GM12878 (cell line): ENCODE data around the gene SCIN. TPM values are rescaled to one million over a fixed set of nuclear protein-coding genes. Genes with fewer than 3 reads are reported as not detected.

Source experiments
- ATAC-seq: fragments of 200-7000 bp; cut with Tn5 transposase; 3 replicates; pipeline ENCODE4 v1.9.1; 2020; ENCODE audit warnings: mild to moderate bottlenecking, moderate library complexity
- BruUV-seq: library from RNA; stranded (reverse); fragments of 400-500 nt; replicated peaks from 2 replicates; lab custom pipeline; 2021; lab: Mats Ljungman, UMichigan
- CTCF ChIA-PET: fragments of 300-600 bp; sonication (Branson Sonifier 250); formaldehyde crosslinking; extraction: SDS; loops from one replicate; lab custom pipeline; 2021; ENCODE audit warnings: inconsistent platforms; lab: Yijun Ruan, JAX
- POLR2A ChIA-PET: fragments of 350-600 bp; formaldehyde crosslinking; extraction: SDS; loops from one replicate; lab custom pipeline; 2021; ENCODE audit warnings: inconsistent platforms; lab: Charles Lee
- RAD21 ChIA-PET: fragments of 300-600 bp; sonication (Branson Sonifier 250); formaldehyde crosslinking; loops from one replicate; lab custom pipeline; 2023; ENCODE audit warnings: antibody characterized with exemption; ENCODE audit not compliant: unreplicated experiment; lab: Charles Lee
- SMC1A ChIA-PET: fragments of 300-600 bp; sonication (Branson Sonifier 250); formaldehyde crosslinking; loops from one replicate; lab custom pipeline; 2023; ENCODE audit not compliant: unreplicated experiment, uncharacterized antibody; lab: Charles Lee
- DNase-seq: peaks from one replicate; pipeline ENCODE4 v3.0.0-alpha.2; 2011; ENCODE audit warnings: low read depth, low spot score
- FAIRE-seq: peaks from 3 replicates; lab custom pipeline; 2011; peaks lifted over from hg19 to GRCh38; lab: Jason Lieb, UNC
- H2AFZ ChIP-seq: 2 replicates; pipeline ENCODE4 v1.6.0; 2011; ENCODE audit warnings: low read depth, low read length, control low read depth; ENCODE audit not compliant: control insufficient read depth
- H3K27ac ChIP-seq: 2 replicates; pipeline ENCODE4 v1.5.1; 2011; ENCODE audit warnings: control low read depth; ENCODE audit not compliant: control insufficient read depth, insufficient read depth
- H3K27me3 ChIP-seq, 2 experiments: replicated peaks in 1 of 2; 2 replicates each; pipeline versions ENCODE4 v1.6.0 to v1.6.1; 2011; ENCODE audit warnings: low read length in 1 of 2; ENCODE audit not compliant: control insufficient read depth in 2 of 2, insufficient read depth in 2 of 2
- H3K36me3 ChIP-seq, 2 experiments: 2 replicates each; pipeline ENCODE4 v1.5.1; 2011; ENCODE audit warnings: low read length in 1 of 2; ENCODE audit not compliant: control insufficient read depth in 2 of 2, insufficient read depth in 2 of 2
- H3K4me1 ChIP-seq: 2 replicates; pipeline ENCODE4 v1.6.1; 2011; ENCODE audit warnings: mild to moderate bottlenecking, low read length, moderate library complexity, mixed read lengths; ENCODE audit not compliant: control insufficient read depth, insufficient read depth
- H3K4me2 ChIP-seq: 2 replicates; pipeline ENCODE4 v1.6.0; 2011; ENCODE audit warnings: control low read depth; ENCODE audit not compliant: control insufficient read depth, insufficient read depth
- H3K4me3 ChIP-seq: fragments of 200-600 bp; sonication (generic); 2 replicates; pipeline ENCODE4 v1.5.1; 2016
- H3K79me2 ChIP-seq: 2 replicates; pipeline ENCODE4 v1.6.0; 2011; ENCODE audit warnings: low read length; ENCODE audit not compliant: control insufficient read depth, insufficient read depth
- H3K9ac ChIP-seq: 2 replicates; pipeline ENCODE4 v1.8.0; 2011; ENCODE audit warnings: low read length, control low read depth, mixed read lengths; ENCODE audit not compliant: control insufficient read depth, insufficient read depth
- H3K9me3 ChIP-seq: replicated peaks from 3 replicates; pipeline ENCODE4 v1.5.1; 2011; ENCODE audit warnings: mild to moderate bottlenecking, low read length; ENCODE audit not compliant: control insufficient read depth, insufficient read depth
- H4K20me1 ChIP-seq: 2 replicates; pipeline ENCODE4 v1.6.0; 2011; ENCODE audit not compliant: control insufficient read depth, insufficient read depth
- CBX3 ChIP-seq: fragments of 200-600 bp; sonication (generic); IDR thresholded peaks from 2 replicates; pipeline ENCODE4 v1.6.1; 2016; ENCODE audit warnings: low read depth, borderline replicate concordance
- CREB1 ChIP-seq: IDR thresholded peaks from 2 replicates; pipeline ENCODE4 v1.6.1; 2012; ENCODE audit warnings: low read depth, mild to moderate bottlenecking, inconsistent platforms
- RELA ChIP-seq: fragments of 450-650 bp; IDR thresholded peaks from 2 replicates; pipeline ENCODE4 v1.8.0; 2014; ENCODE audit warnings: borderline replicate concordance; ENCODE audit not compliant: partially characterized antibody
- RUNX3 ChIP-seq: IDR thresholded peaks from 2 replicates; pipeline ENCODE4 v1.6.1; 2012; ENCODE audit warnings: low read length, inconsistent platforms
- SMARCA5 ChIP-seq: fragments of 450-650 bp; IDR thresholded peaks from 2 replicates; pipeline ENCODE4 v1.6.1; 2017; ENCODE audit warnings: mild to moderate bottlenecking
- STAT1 ChIP-seq: fragments of 450-650 bp; conservative IDR thresholded peaks from 2 replicates; pipeline ENCODE4 v1.6.1; 2014; ENCODE audit warnings: antibody characterized with exemption, mild to moderate bottlenecking
- STAT3 ChIP-seq: IDR thresholded peaks from 2 replicates; pipeline ENCODE4 v1.6.1; 2011; ENCODE audit warnings: low read depth, low read length, improper control_type of control experiment
- SUZ12 ChIP-seq: fragments of 200-600 bp; sonication (generic); IDR thresholded peaks from one replicate; pipeline ENCODE4 v1.6.1; 2018; ENCODE audit warnings: antibody characterized with exemption, mild to moderate bottlenecking; ENCODE audit not compliant: unreplicated experiment
- ZNF207 ChIP-seq: fragments of 450-650 bp; IDR thresholded peaks from 2 replicates; pipeline ENCODE4 v1.6.1; 2014; ENCODE audit warnings: antibody characterized with exemption, mild to moderate bottlenecking, borderline replicate concordance
- ZNF622 ChIP-seq: fragments of 450-650 bp; IDR thresholded peaks from 2 replicates; pipeline ENCODE4 v1.6.1; 2017; ENCODE audit warnings: mild to moderate bottlenecking, inconsistent platforms
- WGBS: methylation state at CpG from one replicate; pipeline ENCODE4 v1.1.6; 2016; ENCODE audit warnings: low lambda C conversion rate; ENCODE audit not compliant: insufficient replicate concordance, insufficient coverage; ENCODE audit errors: missing lambda C conversion rate; 5-methylcytosine and 5-hydroxymethylcytosine counted together
- in situ Hi-C: fragments of 300-500 bp; cut with MboI; formaldehyde crosslinking; loops from 9 replicates; pipeline ENCODE4 v1.14.3; 2018; ENCODE audit warnings: mixed read lengths
- intact Hi-C: fragments of 100-400 bp; cut with micrococcal nuclease; formaldehyde crosslinking; loops from one replicate; pipeline ENCODE4 v1.14.2; 2022; ENCODE audit not compliant: unreplicated experiment
- polyA plus RNA-seq, 11 experiments: library from polyadenylated mRNA; depleted of rRNA in 4 of 11; unstranded in 6 of 11; stranded (reverse) in 5 of 11; fragments of >200 nt; fragmentation: Nextera tagmentation in 4 of 11; fragmentation: Illumina TruSeq in 1 of 11; extraction: Ambion mirVana in 4 of 11; extraction: Trizol in 1 of 11; gene quantifications; 1 replicate in 1 of 11; 2 replicates in 10 of 11; pipeline versions ENCODE4 v1.2.1 to v1.2.3, GENCODE V29; 2011 to 2016; ENCODE audit warnings: inconsistent platforms in 2 of 11, missing spikeins in 2 of 11, low read depth in 1 of 11
- total RNA-seq, 4 experiments: library from RNA; depleted of rRNA in 3 of 4; stranded (reverse); fragments of >200 nt in 3 of 4; fragmentation: Illumina TruSeq in 1 of 4; extraction: Trizol in 1 of 4; gene quantifications; 2 replicates each; pipeline versions ENCODE4 v1.2.1 to v1.2.3, GENCODE V29; 2013 to 2021
- TF ChIP-seq, protein P1 (sequence below): fragments of 450-650 bp; formaldehyde crosslinking; IDR thresholded peaks from 2 replicates; pipeline ENCODE4 v1.5.0; 2022; ENCODE audit warnings: mild to moderate bottlenecking, missing genetic modification characterization
- TF ChIP-seq, protein P2 (sequence below): fragments of 450-650 bp; IDR thresholded peaks from 2 replicates; pipeline ENCODE4 v1.6.1; 2018; ENCODE audit warnings: borderline replicate concordance, mild to moderate bottlenecking; ENCODE audit not compliant: partially characterized antibody
- TF ChIP-seq, protein P3 (sequence below): fragments of 450-650 bp; IDR thresholded peaks from 2 replicates; pipeline ENCODE4 v1.6.1; 2014; ENCODE audit warnings: mild to moderate bottlenecking
- TF ChIP-seq, protein P4 (sequence below): fragments of 450-650 bp; formaldehyde crosslinking; IDR thresholded peaks from 2 replicates; pipeline ENCODE4 v1.4.0; 2020; ENCODE audit warnings: mild to moderate bottlenecking, moderate library complexity

SCIN gene
- total and polyA plus RNA-seq, 10 of the 15 experiments (the other 5 are each of a cell fraction or from before 2014, with no cell fraction given), result 0.23 to 2.1 (median 1.0) TPM

DNA sequence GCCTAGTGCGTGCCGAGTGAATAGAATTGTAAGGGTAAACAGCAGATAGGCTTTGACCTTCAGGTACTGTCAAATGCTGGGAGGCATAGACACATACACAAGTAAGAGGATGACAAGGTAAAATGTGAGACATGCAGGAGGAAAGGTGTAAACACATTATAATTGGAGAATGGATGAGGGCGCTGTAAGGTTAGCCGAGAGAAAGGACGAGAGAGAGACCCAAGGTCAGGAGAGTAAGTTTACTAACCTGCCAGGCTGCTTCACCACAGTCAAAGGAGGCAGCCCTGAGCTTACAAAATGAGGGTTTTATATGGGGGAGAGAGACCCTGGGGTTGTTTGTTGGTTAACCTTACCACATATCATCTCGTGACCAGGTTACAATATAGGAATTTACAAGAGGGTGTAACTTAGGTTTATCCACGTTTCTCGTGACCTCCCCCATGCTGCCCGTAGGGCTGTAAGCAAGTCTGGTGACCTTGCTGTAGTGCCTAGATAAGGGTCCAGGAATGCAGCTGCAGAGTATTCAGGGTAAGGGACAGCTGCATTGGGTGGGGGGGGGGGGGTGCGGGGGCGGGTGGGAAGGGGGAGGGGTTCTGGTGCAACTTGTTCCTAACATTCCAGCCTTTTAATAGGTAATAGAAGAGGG, 17.9 kb downstream of the SCIN start:
- CTCF ChIA-PET, result no interaction called here
- in situ Hi-C loops, result no loop called here
- TF ChIP-seq CREB1, result no peak
- TF ChIP-seq SMARCA5, result no peak
- TF ChIP-seq, protein P1, sequence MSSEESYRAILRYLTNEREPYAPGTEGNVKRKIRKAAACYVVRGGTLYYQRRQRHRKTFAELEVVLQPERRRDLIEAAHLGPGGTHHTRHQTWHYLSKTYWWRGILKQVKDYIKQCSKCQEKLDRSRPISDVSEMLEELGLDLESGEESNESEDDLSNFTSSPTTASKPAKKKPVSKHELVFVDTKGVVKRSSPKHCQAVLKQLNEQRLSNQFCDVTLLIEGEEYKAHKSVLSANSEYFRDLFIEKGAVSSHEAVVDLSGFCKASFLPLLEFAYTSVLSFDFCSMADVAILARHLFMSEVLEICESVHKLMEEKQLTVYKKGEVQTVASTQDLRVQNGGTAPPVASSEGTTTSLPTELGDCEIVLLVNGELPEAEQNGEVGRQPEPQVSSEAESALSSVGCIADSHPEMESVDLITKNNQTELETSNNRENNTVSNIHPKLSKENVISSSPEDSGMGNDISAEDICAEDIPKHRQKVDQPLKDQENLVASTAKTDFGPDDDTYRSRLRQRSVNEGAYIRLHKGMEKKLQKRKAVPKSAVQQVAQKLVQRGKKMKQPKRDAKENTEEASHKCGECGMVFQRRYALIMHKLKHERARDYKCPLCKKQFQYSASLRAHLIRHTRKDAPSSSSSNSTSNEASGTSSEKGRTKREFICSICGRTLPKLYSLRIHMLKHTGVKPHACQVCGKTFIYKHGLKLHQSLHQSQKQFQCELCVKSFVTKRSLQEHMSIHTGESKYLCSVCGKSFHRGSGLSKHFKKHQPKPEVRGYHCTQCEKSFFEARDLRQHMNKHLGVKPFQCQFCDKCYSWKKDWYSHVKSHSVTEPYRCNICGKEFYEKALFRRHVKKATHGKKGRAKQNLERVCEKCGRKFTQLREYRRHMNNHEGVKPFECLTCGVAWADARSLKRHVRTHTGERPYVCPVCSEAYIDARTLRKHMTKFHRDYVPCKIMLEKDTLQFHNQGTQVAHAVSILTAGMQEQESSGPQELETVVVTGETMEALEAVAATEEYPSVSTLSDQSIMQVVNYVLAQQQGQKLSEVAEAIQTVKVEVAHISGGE, result no peak
- no peak for TF ChIP-seq RELA
- no peak for TF ChIP-seq RUNX3
- TF ChIP-seq ZNF622, result no peak
- TF ChIP-seq CBX3, result no peak
- no peak for TF ChIP-seq STAT1
- no peak for TF ChIP-seq SUZ12
- TF ChIP-seq, protein P2, sequence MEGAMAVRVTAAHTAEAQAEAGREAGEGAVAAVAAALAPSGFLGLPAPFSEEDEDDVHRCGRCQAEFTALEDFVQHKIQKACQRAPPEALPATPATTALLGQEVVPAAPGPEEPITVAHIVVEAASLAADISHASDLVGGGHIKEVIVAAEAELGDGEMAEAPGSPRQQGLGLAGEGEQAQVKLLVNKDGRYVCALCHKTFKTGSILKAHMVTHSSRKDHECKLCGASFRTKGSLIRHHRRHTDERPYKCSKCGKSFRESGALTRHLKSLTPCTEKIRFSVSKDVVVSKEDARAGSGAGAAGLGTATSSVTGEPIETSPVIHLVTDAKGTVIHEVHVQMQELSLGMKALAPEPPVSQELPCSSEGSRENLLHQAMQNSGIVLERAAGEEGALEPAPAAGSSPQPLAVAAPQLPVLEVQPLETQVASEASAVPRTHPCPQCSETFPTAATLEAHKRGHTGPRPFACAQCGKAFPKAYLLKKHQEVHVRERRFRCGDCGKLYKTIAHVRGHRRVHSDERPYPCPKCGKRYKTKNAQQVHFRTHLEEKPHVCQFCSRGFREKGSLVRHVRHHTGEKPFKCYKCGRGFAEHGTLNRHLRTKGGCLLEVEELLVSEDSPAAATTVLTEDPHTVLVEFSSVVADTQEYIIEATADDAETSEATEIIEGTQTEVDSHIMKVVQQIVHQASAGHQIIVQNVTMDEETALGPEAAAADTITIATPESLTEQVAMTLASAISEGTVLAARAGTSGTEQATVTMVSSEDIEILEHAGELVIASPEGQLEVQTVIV, result no peak
- TF ChIP-seq ZNF207, result no peak
- TF ChIP-seq, protein P3, sequence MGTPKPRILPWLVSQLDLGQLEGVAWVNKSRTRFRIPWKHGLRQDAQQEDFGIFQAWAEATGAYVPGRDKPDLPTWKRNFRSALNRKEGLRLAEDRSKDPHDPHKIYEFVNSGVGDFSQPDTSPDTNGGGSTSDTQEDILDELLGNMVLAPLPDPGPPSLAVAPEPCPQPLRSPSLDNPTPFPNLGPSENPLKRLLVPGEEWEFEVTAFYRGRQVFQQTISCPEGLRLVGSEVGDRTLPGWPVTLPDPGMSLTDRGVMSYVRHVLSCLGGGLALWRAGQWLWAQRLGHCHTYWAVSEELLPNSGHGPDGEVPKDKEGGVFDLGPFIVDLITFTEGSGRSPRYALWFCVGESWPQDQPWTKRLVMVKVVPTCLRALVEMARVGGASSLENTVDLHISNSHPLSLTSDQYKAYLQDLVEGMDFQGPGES, result no peak
- no peak for TF ChIP-seq STAT3
- TF ChIP-seq, protein P4, sequence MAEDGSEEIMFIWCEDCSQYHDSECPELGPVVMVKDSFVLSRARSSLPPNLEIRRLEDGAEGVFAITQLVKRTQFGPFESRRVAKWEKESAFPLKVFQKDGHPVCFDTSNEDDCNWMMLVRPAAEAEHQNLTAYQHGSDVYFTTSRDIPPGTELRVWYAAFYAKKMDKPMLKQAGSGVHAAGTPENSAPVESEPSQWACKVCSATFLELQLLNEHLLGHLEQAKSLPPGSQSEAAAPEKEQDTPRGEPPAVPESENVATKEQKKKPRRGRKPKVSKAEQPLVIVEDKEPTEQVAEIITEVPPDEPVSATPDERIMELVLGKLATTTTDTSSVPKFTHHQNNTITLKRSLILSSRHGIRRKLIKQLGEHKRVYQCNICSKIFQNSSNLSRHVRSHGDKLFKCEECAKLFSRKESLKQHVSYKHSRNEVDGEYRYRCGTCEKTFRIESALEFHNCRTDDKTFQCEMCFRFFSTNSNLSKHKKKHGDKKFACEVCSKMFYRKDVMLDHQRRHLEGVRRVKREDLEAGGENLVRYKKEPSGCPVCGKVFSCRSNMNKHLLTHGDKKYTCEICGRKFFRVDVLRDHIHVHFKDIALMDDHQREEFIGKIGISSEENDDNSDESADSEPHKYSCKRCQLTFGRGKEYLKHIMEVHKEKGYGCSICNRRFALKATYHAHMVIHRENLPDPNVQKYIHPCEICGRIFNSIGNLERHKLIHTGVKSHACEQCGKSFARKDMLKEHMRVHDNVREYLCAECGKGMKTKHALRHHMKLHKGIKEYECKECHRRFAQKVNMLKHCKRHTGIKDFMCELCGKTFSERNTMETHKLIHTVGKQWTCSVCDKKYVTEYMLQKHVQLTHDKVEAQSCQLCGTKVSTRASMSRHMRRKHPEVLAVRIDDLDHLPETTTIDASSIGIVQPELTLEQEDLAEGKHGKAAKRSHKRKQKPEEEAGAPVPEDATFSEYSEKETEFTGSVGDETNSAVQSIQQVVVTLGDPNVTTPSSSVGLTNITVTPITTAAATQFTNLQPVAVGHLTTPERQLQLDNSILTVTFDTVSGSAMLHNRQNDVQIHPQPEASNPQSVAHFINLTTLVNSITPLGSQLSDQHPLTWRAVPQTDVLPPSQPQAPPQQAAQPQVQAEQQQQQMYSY, result no peak

More for the DNA sequence above, 17.9 kb downstream of the SCIN start:
- DNase-seq (no peak), ATAC-seq (no peak), FAIRE-seq (no peak)
- intact Hi-C loops, result no loop called here
- ChIA-PET POLR2A (no interaction called here), SMC1A (no interaction called here), RAD21 (no interaction called here)
- Histone ChIP-seq H3K9me3 (no peaks in the 10 kb centered on the region), H3K27me3 (no peaks in the 10 kb centered on the region), H2AFZ (no peak overlapping the region), H3K79me2 (no peaks in the 10 kb centered on the region), H3K9ac (no peak overlapping the region), H3K4me1 (peaks cover 4% of the 10 kb centered on the region; the same call in 1 of the 2 replicates), H4K20me1 (no peaks in the 10 kb centered on the region), H3K4me3 (no peak overlapping the region), H3K27ac (no peak overlapping the region), H3K36me3 (no peaks in the 10 kb centered on the region), H3K4me2 (no peak overlapping the region)
- WGBS, result 90% methylated on average over 9 of the region's 11 CpGs
- BruUV-seq, result no TSS peak
